Vagina (tissue), 2 donors: ENCODE data around the gene FOXK1. TPM values are rescaled to one million over a fixed set of nuclear protein-coding genes. Genes with fewer than 3 reads are reported as not detected.

ENCODE experiments used
- DNase-seq, 2 donors: peaks; one replicate each; pipeline ENCODE4 v3.0.0-alpha.2; 2017; ENCODE audit errors: extremely low spot score in 2 of 2
- H3K27ac ChIP-seq: fragments of 200-600 bp; sonication (generic); one replicate; pipeline ENCODE4 v1.5.1; 2019
- H3K27me3 ChIP-seq: fragments of 200-600 bp; sonication (generic); one replicate; pipeline ENCODE4 v1.5.1; 2019
- H3K36me3 ChIP-seq, 2 donors: fragments of 200-600 bp; sonication (generic); one replicate each; pipeline ENCODE4 v1.5.1; 2017 to 2019
- H3K4me1 ChIP-seq: fragments of 200-600 bp; sonication (generic); one replicate; pipeline ENCODE4 v1.5.1; 2019
- H3K4me3 ChIP-seq, 2 donors: fragments of 200-600 bp; sonication (generic); 1 replicate in 1 of 2; 2 replicates in 1 of 2; pipeline ENCODE4 v1.5.1; 2016 to 2019
- H3K9me3 ChIP-seq: fragments of 200-600 bp; sonication (generic); one replicate; pipeline ENCODE4 v1.5.1; 2019
- CTCF ChIP-seq, 3 experiments: fragments of 450-650 bp in 2 of 3; fragments of 200-600 bp in 1 of 3; sonication (generic) in 1 of 3; IDR thresholded peaks; one replicate each; pipeline ENCODE4 v1.5.1; 2017 to 2019; ENCODE audit warnings: antibody characterized with exemption in 3 of 3, mild to moderate bottlenecking in 2 of 3, moderate library complexity in 2 of 3
- POLR2A ChIP-seq, 2 donors: fragments of 450-650 bp; IDR thresholded peaks; one replicate each; pipeline ENCODE4 v1.6.1; 2017; ENCODE audit warnings: antibody characterized with exemption in 2 of 2, mild to moderate bottlenecking in 2 of 2, moderate library complexity in 2 of 2
- POLR2AphosphoS5 ChIP-seq, 2 donors: sonication (generic); formaldehyde crosslinking; IDR thresholded peaks; one replicate each; pipeline ENCODE4 v1.9.0; 2017; ENCODE audit warnings: antibody characterized with exemption in 2 of 2, mild to moderate bottlenecking in 2 of 2, low read depth in 1 of 2; ENCODE audit not compliant: insufficient read depth in 1 of 2
- intact Hi-C: fragments of 100-400 bp; cut with DNase I; formaldehyde crosslinking; loops from one replicate; pipeline ENCODE4 v1.15.1; 2023
- total RNA-seq: library from RNA; depleted of rRNA; stranded (reverse); fragments of >200 nt; gene quantifications from one replicate; pipeline ENCODE4 v1.2.3, GENCODE V29; 2016

The FOXK1 gene
- total RNA-seq, 1 donor from 2014 or later = 28.5 TPM

- H3K27ac ChIP-seq = peak overlapping the region; percentile 92
- intact Hi-C loops = no loop called here
- H3K9me3 ChIP-seq = no peaks in the 10 kb centered on the region
- TF ChIP-seq CTCF (IDR thresholded peaks at IDR 0.05) = no peak
- no peak for TF ChIP-seq POLR2AphosphoS5 (IDR thresholded peaks at IDR 0.05; ENCODE audit: insufficient read depth in 1 of 2, low read depth in 1 of 2)
- TF ChIP-seq POLR2A (IDR thresholded peaks at IDR 0.05) = no peak
- H3K36me3 ChIP-seq = peaks cover 0 to under 1% of the 10 kb centered on the region in 2 donors
- no peak for DNase-seq
- peak overlapping the region; percentile 80 to 93 for H3K4me3 ChIP-seq
- H3K4me1 ChIP-seq = peaks cover 38% of the 10 kb centered on the region
- no peaks in the 10 kb centered on the region for H3K27me3 ChIP-seq
These were observed 93.9 kb downstream of the FOXK1 start for GRCh38 chr7:4775848-4776623.

DNA sequence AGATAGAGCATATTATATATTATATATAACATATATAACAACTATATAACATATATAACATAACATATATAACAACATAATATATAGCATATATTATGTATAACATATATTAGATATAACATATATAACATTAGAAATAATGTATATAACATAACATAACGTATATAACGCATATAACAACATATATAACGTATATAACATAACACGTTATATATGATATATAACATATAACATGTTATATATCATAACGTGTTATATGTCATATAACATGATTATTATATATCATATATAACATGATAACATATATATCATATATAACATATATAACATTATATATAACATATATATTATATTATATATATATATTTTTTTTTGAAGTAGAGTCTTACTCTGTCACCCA, 97.0 kb downstream of the FOXK1 start:
- peaks cover 0 to 31% of the 10 kb centered on the region in 2 donors for H3K36me3 ChIP-seq
- H3K27ac ChIP-seq = no peak overlapping the region
- DNase-seq = no peak
- intact Hi-C loops = no loop called here
- TF ChIP-seq CTCF (IDR thresholded peaks at IDR 0.05) (no peak), POLR2A (IDR thresholded peaks at IDR 0.05) (no peak), POLR2AphosphoS5 (IDR thresholded peaks at IDR 0.05; ENCODE audit: insufficient read depth in 1 of 2, low read depth in 1 of 2) (no peak)
- H3K4me1 ChIP-seq = peaks cover 34% of the 10 kb centered on the region
- H3K4me3 ChIP-seq = no peak overlapping the region
- H3K9me3 ChIP-seq = no peaks in the 10 kb centered on the region
- no peaks in the 10 kb centered on the region for H3K27me3 ChIP-seq

DNA sequence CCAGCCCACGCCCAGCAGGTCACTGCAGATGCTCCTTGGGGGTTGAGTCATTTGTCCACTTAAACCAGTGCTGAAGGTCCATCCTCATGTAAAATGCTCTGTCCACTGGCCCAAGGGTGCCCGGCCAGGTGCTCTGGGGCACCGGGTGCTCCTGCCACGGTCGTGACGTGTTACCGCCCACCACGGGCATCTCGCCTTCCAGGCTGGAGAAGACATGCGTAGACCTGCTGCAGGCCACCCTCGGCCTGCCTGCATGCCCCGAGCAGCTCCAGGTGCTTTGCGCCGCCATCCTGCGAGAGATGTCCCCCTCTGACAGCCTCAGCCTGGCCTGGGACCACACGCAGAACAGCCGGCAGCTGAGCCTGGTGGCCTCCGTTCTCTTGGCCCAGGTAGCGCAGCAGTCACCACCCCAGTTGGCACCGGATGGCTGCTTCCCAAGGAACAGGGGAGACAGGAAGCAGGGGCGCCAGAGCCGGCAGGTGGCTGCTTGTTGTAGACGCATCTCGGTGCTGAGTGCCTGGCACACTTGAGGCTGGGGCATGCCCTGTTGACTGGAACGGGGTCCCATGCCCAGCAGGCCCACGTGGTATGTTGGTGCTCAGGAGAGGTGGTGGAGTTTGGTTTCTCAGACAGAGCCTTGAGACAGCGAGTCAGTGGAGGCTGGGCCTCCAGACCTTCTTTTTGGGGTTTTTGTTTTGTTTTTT, 99.4 kb downstream of the FOXK1 start:
- intact Hi-C loops = no loop called here
- H3K4me3 ChIP-seq = no peak overlapping the region
- no peaks in the 10 kb centered on the region for H3K27me3 ChIP-seq
- no peak for DNase-seq
- TF ChIP-seq POLR2A (IDR thresholded peaks at IDR 0.05) (no peak), POLR2AphosphoS5 (IDR thresholded peaks at IDR 0.05; ENCODE audit: insufficient read depth in 1 of 2, low read depth in 1 of 2) (no peak), CTCF (IDR thresholded peaks at IDR 0.05) (no peak)
- H3K9me3 ChIP-seq = no peaks in the 10 kb centered on the region
- H3K36me3 ChIP-seq = peaks cover 0 to 53% of the 10 kb centered on the region in 2 donors
- H3K27ac ChIP-seq = no peak overlapping the region
- H3K4me1 ChIP-seq = peaks cover 20% of the 10 kb centered on the region

DNA sequence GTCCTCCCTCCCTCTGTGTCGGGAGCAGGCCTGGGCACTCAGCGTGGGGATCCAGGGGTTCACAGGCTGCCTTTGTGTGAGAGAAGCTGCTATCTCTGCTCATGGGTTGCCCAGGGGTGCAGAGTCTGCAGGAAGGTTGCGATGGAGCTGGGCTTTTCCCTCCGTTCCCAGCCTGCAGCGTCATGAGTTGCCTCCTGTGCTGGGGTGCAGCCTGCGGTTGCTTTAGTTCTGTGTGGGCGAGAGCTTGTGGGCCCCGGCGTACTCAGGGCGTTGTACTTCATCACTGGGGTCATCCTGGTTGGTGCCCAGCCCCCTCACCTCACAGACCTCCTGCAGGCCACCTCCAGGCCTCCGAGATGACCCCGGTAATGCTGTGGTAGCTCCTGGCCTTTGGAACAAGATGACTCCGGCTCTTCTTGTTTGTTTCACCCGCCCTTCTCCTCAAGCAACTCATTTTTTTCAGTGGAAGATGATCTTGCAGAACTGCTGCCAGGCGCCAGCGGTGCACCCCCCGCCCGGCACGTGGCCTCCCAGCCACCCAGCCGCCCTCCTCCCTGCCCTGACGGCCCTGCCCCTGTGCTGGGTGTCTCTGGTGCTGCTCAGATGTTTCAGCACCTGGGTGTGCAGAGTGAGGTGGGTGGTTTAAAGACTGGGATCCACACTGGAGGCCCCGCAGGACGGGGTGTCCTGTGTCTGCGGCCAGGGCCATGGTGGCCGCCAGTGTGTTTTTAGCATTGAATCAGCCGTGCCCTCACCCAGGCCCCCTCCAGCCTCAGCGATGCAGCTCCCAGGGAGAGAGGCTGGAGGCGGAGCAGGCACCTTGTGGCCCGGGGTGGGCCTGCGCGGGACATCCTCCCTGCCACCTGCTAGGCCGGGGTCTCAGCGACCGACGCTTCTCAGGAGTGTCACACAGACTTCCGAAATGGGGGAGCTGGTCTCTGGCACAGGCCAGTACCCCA, 100.5 kb downstream of the FOXK1 start:
- Histone ChIP-seq H3K27me3 (no peaks in the 10 kb centered on the region), H3K36me3 (peaks cover 0 to 64% of the 10 kb centered on the region in 2 donors), H3K4me1 (peaks cover 9% of the 10 kb centered on the region), H3K4me3 (no peak overlapping the region), H3K9me3 (no peaks in the 10 kb centered on the region), H3K27ac (no peak overlapping the region)
- no peak for TF ChIP-seq CTCF (IDR thresholded peaks at IDR 0.05)
- no peak for TF ChIP-seq POLR2AphosphoS5 (IDR thresholded peaks at IDR 0.05; ENCODE audit: insufficient read depth in 1 of 2, low read depth in 1 of 2)
- no peak for TF ChIP-seq POLR2A (IDR thresholded peaks at IDR 0.05)
- intact Hi-C loops = no loop called here
- no peak for DNase-seq
